Muscle of leg (tissue), 11 donors: ENCODE data around the gene CHMP6. TPM values are rescaled to one million over a fixed set of nuclear protein-coding genes. Genes with fewer than 3 reads are reported as not detected.

Experiments
- DNase-seq: peaks from one replicate; pipeline ENCODE4 v3.0.0; 2013
- H3K27ac ChIP-seq: one replicate; pipeline ENCODE4 v1.5.1; 2013; ENCODE audit warnings: mild to moderate bottlenecking, low read length, control low read depth
- H3K27me3 ChIP-seq: one replicate; pipeline ENCODE4 v1.6.1; 2013; ENCODE audit warnings: low read length; ENCODE audit not compliant: control insufficient read depth, insufficient read depth
- H3K36me3 ChIP-seq: one replicate; pipeline ENCODE4 v1.6.1; 2013; ENCODE audit warnings: low read length; ENCODE audit not compliant: control insufficient read depth, insufficient read depth
- H3K4me1 ChIP-seq: one replicate; pipeline ENCODE4 v1.6.1; 2013; ENCODE audit warnings: low read length; ENCODE audit not compliant: control insufficient read depth, insufficient read depth
- H3K4me3 ChIP-seq: one replicate; pipeline ENCODE4 v1.5.1; 2013; ENCODE audit warnings: low read length, control low read depth
- H3K9me3 ChIP-seq: replicated peaks from 2 replicates; pipeline ENCODE4 v1.6.1; 2013; ENCODE audit warnings: low read depth, low read length; ENCODE audit not compliant: control insufficient read depth
- WGBS: methylation state at CpG from one replicate; pipeline ENCODE4 v1.1.5; 2013; ENCODE audit warnings: missing lambda C conversion rate; ENCODE audit not compliant: insufficient coverage; 5-methylcytosine and 5-hydroxymethylcytosine counted together
- polyA plus RNA-seq, 8 donors: library from polyadenylated mRNA; unstranded; fragments of 120-200 nt; gene quantifications; one replicate each; pipeline versions ENCODE4 v1.2.1 to v1.2.3, GENCODE V29; 2013; ENCODE audit warnings: inconsistent platforms in 1 of 8, low replicate concordance in 1 of 8; ENCODE audit not compliant: insufficient read length in 8 of 8, insufficient read depth in 1 of 8
- total RNA-seq: library from RNA; stranded (reverse); fragments of 120-200 nt; gene quantifications from one replicate; pipeline ENCODE4 v1.2.4, GENCODE V29; 2013

Gene CHMP6
- total and polyA plus RNA-seq, 9 donors: 7.8 to 32.1 (median 25.4) TPM

- H3K9me3 ChIP-seq: no peaks in the 10 kb centered on the region
- H3K4me1 ChIP-seq: peaks cover 86% of the 10 kb centered on the region
- H3K27ac ChIP-seq: no peak overlapping the region
- H3K4me3 ChIP-seq: peak overlapping the region; percentile 37
- H3K36me3 ChIP-seq: peaks cover 13% of the 10 kb centered on the region
- peaks cover 4% of the 10 kb centered on the region for H3K27me3 ChIP-seq
- DNase-seq: no peak
- 27% methylated on average over 18 of the region's 24 CpGs for WGBS
Observed at GRCh38 chr17:81036197-81036941, 44.7 kb downstream of the CHMP6 start.

DNA sequence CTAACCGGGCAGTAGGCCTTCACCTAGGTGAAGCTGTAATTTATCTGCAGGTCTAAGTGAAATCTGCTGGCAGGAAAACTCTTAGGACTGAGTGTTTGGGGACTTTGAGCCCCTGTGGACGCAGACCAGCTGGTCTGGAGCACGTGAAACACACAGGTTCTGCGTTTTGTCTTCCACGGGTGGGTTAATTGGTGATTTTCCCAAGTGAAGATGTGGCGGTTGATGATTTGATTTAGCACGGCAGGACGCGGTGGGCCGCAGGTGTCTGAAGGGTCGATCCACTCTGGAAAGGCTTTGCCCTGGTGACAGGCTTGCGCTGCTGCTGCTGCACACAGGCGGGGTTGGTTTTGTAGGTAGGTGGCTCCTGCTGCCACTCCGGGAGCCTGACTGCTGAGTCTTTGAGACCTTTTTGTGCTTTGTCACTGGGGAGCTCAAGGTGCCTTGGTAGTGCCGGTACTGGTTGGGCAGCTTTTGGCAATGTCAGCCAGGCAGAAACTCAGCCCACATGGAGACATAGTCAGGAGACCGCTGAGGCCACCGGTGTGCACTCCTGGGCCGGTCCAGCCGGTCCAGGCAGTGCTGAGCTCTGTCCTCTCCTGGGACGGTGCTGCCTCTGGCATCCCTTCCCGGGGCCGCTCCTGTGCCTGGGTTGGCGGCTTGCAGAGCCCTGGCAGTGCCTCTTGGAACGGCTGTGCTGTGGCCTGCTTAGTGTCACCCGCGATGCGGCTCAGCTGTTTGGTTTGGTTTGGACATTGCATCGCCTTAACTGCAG is 45.6 kb downstream of the CHMP6 start:
- H3K4me3 ChIP-seq: no peak overlapping the region
- H3K4me1 ChIP-seq: peaks cover 77% of the 10 kb centered on the region
- DNase-seq: peak; percentile 68
- H3K27ac ChIP-seq: no peak overlapping the region
- WGBS: 73% methylated on average over 26 of the region's 28 CpGs
- peaks cover 4% of the 10 kb centered on the region for H3K27me3 ChIP-seq
- no peaks in the 10 kb centered on the region for H3K9me3 ChIP-seq
- H3K36me3 ChIP-seq: peaks cover 8% of the 10 kb centered on the region

GRCh38 chr17:81037798-81038733 is 46.4 kb downstream of the CHMP6 start:
- DNase-seq: no peak
- H3K9me3 ChIP-seq: no peaks in the 10 kb centered on the region
- no peaks in the 10 kb centered on the region for H3K36me3 ChIP-seq
- 75% methylated on average over 16 of the region's 30 CpGs for WGBS
- peak overlapping the region; percentile 26 for H3K27ac ChIP-seq
- H3K4me3 ChIP-seq: no peak overlapping the region
- H3K4me1 ChIP-seq: peaks cover 69% of the 10 kb centered on the region
- peaks cover 4% of the 10 kb centered on the region for H3K27me3 ChIP-seq

- Histone ChIP-seq H3K36me3 (no peaks in the 10 kb centered on the region), H3K4me3 (no peak overlapping the region), H3K4me1 (peaks cover 69% of the 10 kb centered on the region), H3K9me3 (no peaks in the 10 kb centered on the region), H3K27ac (no peak overlapping the region), H3K27me3 (peaks cover 4% of the 10 kb centered on the region)
- no peak for DNase-seq
- WGBS: 85% methylated on average over 15 of the region's 16 CpGs
Observed at GRCh38 chr17:81039096-81039495, 47.5 kb downstream of the CHMP6 start.

DNA sequence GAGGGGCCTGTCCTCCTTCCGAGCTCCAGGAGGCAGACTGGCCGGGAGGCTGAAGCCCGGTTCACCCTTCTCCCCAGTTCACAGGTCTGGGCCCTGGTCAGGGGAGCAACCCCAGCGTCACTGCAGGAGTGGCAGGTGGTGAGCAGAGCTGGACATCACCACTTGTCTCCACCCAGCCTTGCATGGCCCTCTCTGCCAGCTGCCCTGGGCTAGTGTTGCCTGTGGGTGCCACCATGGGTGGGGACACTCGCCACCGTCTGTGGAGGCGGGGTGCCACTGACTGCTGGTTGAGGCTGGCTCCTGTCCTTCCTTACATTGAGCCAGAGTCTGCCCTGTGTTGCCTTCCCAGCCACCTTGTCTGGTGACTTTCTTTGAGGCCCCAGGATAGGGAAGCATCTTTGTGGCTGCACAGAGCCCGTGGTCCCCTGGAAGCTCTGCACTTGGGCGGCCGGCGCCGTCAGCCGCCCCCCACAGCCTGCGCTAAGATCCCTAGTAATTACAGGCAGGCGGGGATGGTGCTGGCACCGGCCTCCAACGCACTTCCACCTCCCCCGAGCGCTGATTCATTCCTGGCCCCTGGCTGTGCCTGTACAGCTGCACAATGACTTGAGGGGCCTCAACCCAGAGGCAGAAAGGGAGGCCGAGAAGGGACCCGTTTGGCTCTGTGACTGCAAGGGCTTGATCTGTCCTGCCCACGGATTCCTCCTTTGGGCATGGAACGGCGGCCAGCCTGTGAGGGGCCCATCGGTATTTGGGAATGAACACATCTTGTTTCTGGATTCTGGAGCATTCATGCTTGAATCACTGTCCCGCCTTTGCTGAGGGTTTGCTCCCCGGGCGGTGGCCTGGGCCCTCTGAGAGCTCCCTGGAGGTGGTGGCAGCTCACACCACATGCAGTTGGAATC is 48.5 kb downstream of the CHMP6 start:
- peak; percentile 57 for DNase-seq
- Histone ChIP-seq H3K27ac (peak overlapping the region; percentile 31), H3K4me1 (peaks cover 77% of the 10 kb centered on the region), H3K27me3 (peaks cover 4% of the 10 kb centered on the region), H3K36me3 (no peaks in the 10 kb centered on the region), H3K9me3 (no peaks in the 10 kb centered on the region), H3K4me3 (no peak overlapping the region)
- 24% methylated on average over 24 of the region's 28 CpGs for WGBS

DNA sequence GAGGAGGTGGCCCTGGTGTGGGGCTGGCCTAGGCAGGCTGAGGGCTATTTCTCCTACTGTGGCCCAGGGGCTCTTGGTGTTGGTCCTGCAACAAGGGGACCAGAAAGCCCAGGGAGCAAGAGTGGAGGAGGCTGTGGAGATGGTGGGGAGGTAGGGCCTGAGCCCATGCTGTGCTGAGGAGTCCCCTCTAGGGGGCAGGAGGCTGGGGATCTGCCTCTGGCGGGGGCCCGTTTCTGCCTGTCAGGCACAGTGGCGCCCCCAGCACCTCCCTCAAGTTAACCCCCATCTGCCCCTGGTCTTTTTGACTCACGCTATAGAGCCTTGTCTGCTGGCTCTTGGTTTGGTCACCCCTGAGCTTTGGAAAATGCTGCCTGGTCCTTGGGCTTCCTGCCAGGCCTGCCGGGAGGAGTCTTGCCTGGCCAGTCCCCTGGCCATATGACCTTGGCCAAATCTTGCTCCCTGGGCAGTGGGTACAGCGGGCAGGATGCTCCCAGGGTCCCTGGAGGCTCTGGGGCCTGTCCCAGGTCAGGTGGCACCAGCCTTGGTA is 49.2 kb downstream of the CHMP6 start:
- no peaks in the 10 kb centered on the region for H3K9me3 ChIP-seq
- DNase-seq: no peak
- H3K27me3 ChIP-seq: peaks cover 4% of the 10 kb centered on the region
- no peaks in the 10 kb centered on the region for H3K36me3 ChIP-seq
- peaks cover 83% of the 10 kb centered on the region for H3K4me1 ChIP-seq
- no peak overlapping the region for H3K4me3 ChIP-seq
- 40% methylated on average over 5 of the region's 6 CpGs for whole genome bisulfite sequencing
- H3K27ac ChIP-seq: no peak overlapping the region

DNA sequence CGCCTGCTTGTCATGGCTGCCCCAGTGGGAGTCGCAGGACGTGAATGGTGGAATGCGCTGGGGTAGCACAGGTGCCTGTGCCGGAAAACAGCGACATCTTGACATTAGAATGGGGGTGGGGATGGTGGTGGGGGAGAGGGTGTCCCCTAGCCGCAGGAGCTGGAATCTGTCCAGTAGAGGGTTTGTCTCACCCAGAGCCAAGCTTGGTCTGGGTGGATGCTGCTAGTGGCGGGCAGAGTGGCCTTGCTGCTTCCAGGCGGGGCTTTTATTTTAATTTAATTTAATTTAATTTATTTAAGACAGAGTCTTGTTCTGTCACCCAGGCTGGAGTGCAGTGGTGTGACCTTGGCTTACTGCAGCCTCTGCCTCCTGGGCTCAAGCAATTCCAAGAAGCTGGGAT is 51.0 kb downstream of the CHMP6 start:
- no peaks in the 10 kb centered on the region for H3K9me3 ChIP-seq
- H3K36me3 ChIP-seq: no peaks in the 10 kb centered on the region
- no peak overlapping the region for H3K27ac ChIP-seq
- DNase-seq: no peak
- no peak overlapping the region for H3K4me3 ChIP-seq
- 90% methylated on average over 5 of the region's 9 CpGs for WGBS
- peaks cover 4% of the 10 kb centered on the region for H3K27me3 ChIP-seq
- peaks cover 80% of the 10 kb centered on the region for H3K4me1 ChIP-seq

DNA sequence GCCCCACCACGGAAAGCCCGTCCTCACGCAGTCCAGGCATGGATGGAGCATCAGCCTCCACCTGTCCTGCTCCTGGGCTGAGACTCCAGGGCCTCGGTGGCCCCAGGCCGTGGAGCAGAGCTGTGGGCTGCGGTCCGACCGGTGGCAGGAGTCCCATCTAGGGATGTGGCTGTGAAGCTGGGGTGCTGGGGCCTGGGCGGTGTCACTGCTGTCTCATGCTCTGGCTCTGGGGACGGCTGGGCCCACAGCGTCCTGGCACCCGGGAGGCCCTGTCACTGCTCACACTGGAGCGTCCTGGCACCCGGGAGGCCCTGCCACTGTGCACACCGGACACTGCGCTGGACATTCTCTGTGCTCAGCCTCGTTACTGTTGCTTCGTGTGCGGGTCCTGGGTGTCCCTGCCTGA is 51.7 kb downstream of the CHMP6 start:
- Histone ChIP-seq H3K9me3 (no peaks in the 10 kb centered on the region), H3K4me3 (no peak overlapping the region), H3K36me3 (no peaks in the 10 kb centered on the region), H3K27me3 (peaks cover 2% of the 10 kb centered on the region), H3K4me1 (peaks cover 80% of the 10 kb centered on the region), H3K27ac (peak overlapping the region; percentile 88)
- DNase-seq: no peak
- WGBS: 88% methylated on average over 14 of the region's 19 CpGs
